Activated gamma-delta T cell (primary cell): ENCODE measurements around the gene RTL10.

Experiments
- DNase-seq: peaks from one replicate; lab custom pipeline; 2025; lab: John Stamatoyannopoulos, UW

RTL10 gene

DNA sequence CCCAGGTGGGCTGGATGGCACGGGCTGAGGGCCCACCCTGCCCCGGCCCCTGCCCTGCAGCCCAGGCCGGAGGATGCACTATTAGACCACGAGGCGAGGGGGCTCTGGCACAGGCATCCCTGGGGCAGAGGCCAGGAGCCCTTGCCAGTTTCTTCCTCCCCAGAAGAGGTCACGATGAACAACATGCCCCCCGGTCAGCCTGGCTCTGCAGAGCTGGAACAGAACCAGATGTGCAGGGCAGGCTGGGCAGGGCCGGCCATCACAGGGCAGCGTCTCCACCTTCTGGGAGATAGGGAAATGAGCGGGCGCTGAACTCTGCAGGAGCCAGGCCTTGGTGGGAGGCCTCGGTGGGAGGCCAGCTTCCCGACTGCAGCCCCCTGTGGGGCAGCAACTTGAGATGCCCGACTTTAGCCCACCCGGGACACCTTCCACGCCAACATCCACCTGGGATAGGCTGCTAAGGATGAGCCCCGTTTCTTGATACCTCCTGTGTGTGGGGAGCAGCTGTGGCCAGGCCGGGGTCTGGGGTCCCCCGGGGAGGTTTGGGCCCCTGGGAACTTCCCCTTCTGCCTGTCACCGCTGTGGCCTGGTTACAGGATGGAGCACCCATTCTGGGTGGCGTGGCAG lies 21.8 kb upstream of the RTL10 start:
- no peak for DNase-seq

DNA sequence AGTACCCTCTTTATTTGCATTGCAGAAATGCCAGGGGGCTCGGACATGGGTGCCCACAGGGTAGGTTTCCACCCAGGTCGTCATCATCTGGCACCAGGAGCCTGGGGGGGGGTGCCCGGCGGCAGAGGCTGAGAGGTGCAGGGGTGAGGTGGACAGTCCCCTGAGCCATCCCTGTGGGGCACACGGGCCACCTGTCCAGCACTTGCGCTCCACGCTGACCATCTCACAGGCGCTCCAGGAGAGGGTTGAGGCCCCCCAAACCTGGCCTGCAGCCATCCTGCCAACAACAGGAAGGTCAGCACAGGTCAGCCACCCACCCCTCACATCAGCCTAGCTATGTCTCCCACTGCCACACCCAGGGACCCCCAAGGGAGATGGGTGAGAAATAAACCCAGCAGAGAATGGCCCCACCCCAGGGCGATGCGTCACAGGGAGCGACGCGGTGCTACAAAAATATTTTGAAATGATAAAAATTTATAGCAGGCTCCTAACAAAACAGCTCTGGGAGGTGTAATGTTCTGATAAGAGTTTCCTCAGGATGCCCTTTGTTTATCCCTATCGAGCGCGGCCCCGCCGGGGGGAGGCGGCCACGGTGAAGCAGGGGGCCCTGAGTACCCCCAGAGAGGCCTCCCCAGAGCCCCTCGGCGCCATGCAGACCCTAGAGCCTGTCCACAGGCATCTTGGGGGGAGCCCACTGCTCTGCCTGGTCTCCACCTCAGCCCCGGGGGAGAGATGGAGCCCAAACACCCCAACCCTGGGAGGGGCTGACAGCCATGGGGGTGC lies 21.0 kb upstream of the RTL10 start:
- no peak for DNase-seq

DNA sequence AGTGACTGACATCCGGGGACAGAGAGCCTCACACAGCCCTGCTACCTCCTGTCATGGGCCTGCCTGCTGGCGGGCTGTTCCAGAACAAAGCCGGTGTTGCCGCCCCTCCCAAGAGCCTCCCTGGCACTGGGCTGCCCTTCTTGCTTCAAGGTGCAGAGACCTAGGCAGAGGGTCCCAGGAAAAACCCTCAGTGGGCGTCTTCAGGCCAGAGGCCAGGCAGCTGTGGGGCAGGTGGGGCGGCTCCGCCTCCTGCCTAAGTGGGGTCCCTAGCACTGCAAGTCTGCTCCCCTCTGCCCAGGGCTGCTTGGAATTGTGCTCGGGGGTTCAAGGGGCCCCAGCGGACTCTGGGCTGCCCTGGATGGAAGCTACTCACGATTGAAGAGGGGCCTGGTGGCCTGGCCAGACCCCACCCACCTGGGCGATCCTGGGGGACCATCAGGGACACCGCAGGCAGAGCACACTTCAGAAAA lies 20.4 kb upstream of the RTL10 start:
- DNase-seq = no peak

DNA sequence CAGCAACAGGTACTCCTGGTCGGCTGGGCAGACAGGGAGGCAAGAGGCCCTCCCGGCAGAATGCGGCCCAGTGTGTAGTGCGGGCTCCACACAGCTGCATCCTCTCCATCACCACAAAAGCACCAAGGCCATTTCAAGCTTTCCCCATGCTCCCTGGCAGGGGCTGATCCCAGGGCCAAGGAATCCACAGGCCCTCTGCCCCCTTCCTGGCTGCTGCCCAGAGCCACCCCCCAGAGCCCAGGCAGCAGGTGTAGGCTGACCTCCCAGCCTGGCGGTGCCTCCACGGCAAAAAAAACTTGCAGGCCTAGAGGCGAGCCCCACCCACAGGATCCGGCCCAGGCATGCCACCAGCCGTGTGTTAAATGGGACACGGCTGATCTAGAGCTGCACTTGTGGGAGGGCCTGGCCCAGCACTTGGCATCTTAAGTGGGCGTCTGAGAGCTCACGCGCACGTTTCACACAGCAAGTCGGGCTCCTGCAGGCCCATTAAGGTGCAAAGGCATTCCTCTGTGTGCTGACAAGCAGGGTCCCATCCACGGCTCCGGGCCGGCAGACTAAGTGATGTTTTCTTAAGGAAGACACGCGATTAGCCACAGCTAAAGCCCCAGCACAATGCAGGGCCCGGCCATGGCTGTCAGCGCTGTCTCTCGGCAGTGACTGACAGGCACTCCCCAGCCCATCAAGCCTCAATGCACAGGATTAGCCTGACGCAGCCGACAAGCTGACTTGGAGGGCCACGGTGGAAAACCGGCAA lies 19.8 kb upstream of the RTL10 start:
- DNase-seq = no peak

DNA sequence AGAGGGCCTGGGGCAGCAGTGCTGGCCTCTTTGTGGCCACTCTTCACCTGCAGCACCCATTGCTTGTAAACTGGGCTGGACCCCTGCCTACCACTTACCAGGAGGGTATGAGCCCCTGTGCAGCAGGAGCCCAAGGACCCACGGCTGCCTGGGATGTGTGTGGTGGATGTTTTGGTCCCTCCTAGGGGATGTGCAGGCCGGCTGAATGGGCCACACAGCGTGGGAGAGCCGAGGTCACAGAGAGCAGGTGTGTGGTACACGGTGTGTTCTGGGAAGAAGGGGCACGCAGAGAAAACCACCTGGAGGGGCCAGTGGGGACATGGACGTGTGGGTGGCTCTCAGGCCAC lies 19.3 kb upstream of the RTL10 start:
- DNase-seq = no peak

DNA sequence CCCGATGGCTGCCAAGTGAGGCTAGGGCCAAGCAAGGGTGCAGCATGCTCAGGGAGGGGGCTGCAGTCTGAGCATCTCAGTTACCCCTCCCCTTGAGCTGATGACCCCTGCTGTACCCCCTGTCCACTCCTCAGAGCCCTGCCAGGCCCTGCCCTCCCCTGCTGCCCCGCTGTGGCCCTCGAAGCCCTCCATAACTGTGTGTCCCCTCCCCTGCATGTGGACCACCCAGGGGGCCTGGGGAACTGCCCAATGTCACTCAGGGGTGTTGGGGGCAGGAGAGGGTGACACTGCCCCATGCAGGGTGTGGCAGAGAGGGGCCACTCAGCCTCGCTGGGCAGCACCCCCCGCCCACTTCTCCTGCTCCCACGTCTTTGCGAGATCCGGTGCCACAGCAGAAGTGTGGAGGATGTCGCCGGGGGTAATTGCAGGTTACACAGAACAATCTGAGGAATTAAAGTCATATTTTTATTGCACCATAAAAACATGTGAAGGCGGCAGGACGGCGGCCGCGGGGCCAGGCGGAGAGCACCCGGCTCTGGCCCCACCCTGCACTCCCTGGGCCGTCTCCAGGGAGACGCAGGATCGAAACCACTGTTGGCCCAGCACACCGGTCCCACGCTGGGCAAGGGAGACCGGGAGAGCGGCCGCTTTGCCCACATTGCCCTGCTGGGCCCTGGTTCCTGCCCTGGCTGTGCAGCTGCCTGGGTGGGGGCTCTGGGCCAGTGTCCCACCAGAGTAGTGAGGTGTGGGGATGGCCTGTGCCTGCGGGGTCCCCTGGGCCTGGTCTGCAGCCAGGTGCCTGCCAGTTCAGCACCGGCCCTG lies 18.7 kb upstream of the RTL10 start:
- DNase-seq = no peak

DNA sequence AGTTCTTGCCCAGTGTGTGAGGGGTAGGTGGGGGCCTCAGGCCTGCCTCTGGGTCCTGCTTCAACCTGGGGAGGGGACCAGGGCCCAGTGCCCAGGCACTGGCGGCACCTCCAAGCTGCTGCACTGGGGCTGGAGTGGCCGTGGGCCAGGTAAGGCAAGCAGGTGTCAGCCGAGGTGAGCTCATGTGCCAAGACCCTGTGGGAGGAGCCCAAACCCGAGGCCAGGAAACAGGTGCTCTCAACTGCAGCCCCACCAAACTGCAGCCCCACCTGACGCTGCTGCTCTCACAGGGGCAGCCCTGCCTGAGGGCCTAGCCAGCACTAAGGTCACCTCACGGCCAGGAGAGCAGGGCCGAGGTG lies 18.1 kb upstream of the RTL10 start:
- no peak for DNase-seq

DNA sequence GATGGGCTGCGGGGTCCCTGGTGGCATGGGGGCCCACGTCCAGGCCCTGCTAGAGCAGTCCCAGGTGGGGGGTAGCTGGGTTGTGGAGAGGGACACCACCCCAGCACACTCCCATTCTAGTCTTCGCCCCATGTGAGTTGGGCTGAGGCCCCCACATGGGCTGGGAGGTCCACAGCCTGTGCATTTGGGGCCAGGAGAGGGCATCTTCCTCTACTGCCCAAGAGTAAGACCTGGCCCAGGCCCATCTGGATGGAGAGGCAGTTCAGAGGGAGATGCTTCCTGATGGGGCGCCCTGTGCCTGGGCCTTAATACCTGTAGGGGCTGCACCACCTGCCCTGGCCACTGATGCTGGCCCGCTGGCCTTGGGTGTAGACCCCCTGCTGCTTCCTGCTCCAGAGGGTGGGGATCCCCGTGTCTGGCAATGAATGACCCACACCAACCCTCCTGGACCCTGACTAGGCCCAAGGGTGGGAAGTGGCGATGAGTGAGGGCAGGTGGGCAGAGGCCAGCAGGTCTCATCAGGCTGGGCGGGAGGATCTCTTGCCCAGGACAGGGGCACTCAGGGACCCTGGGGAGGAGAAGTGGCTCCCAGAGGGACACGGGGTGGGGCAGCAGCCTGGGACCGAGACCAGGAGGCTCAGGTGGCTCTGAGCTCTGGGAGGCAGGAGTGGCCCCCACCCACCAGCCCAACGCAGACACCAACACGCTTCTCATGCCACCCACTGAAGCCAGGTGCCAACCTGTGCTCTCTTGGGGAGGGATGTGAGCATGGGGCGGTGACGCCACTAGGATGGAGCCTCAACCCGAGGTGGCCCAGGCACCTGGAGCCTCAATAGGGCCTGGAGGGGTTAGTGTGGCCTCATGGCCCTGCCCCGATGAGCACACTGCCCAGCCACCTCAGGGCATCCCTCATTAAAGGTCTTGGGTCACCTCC lies 17.4 kb upstream of the RTL10 start:
- DNase-seq = no peak

DNA sequence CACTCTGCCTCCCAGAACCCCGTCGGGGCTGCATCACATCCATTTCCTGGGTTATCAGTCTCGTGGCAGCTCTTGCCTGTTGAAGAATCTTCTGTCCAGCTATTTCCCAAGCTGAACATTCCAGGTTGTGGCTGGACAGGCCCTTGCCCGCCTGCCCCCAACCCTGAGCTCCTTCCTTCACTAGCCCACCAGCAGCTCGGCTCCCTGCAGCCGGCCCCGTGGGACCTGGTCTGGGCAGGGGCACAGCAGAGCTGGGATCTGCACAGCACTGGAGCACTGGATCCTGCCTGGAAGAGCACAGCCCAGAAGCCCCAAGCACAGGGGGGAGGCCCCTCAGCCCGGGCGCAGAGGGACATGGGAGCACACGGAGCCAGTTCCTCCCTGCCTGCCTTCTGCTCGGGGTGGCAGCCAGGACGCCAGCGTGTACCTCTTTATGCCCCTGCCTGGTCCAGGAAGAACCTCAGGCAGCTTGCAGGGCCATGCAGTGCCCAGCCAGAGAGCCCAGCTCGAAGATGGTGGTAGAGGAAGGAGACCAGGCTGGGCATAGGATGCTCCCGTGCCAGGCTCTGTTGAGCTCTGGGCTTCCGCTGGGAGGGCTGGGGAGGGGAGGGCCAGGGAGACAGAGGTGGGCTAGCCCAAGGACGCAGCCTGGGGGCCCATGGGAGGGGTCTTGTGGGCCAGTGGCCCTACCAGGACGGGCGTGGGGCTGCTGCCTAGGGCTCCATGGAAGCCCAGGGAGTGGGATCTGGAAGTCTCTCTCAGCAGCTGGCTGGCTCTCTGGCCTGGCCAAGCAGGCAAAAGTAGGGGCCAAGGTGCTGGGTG lies 16.6 kb upstream of the RTL10 start:
- no peak for DNase-seq

DNA sequence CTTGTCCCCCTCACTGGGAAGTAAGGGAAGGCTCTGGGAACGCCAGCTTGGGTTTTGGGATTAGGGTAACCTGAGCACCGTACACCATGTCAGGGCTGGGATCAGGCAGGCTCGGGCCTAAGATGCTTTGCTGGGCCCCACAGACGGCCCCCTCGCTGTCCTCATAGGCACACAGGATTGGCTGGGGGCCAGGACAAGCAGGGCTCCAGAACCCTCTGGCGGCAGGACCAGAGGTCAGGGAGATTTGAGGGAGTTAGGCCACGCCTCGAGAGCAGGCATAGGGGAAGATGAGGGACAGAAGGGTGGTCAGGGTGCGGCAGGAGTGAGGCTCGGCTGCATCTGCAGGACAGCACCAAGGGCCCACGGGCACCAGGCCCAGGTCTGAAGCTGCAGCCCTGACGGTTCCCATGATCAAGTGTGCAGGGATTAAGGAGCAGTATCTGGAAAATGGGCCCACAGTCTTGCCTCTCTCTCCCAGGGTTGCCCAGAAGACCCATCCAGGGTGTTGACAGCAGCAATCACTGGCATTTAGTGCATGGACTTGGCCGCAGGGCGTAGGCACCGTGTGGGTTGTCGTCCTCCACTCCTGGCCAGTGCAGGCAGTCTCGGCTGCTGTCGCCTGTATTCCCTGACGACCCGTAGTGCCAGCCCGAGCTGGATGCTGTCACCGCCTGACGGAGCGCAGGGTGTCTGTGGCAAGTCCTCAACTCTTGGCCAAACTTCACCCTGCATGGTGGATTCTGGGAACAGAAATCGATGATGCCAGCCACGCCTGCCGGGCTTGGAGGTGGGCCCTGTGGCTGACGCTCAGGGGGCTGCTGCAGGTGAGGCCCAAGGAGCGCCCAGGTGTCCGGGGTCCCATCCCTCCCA lies 15.7 kb upstream of the RTL10 start:
- DNase-seq = no peak

DNA sequence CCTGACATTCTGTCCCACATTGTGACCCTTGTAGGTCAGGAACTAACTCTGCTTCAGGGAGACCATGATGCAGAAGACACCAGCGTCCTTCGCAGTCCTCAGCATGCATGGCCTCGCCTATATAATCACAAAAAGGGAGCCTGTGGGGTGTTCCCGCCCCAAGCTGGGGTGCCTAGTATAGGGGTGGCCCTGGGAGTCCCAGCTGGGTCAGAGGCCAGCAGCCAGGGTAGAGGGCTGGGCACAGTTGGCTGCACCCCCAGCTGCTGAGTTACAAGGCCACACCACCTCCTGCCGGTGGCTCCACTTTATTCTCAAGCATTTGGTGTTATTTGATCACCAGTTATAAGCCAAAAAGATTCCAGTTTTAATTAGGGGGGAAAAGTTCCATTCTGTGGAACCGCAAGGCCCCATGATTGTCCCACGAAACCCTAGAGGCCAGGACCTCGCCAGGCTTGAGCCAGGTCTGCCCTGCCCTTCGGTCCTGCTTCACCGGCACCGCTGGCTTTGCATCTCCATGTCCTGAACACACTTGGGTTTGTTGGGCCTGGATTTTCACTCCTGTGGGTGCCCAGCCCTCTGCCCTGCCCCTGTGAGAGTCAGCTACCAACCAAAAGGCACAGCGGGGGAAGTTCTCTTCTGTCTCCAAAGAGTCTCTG lies 15.0 kb upstream of the RTL10 start:
- DNase-seq = no peak

DNA sequence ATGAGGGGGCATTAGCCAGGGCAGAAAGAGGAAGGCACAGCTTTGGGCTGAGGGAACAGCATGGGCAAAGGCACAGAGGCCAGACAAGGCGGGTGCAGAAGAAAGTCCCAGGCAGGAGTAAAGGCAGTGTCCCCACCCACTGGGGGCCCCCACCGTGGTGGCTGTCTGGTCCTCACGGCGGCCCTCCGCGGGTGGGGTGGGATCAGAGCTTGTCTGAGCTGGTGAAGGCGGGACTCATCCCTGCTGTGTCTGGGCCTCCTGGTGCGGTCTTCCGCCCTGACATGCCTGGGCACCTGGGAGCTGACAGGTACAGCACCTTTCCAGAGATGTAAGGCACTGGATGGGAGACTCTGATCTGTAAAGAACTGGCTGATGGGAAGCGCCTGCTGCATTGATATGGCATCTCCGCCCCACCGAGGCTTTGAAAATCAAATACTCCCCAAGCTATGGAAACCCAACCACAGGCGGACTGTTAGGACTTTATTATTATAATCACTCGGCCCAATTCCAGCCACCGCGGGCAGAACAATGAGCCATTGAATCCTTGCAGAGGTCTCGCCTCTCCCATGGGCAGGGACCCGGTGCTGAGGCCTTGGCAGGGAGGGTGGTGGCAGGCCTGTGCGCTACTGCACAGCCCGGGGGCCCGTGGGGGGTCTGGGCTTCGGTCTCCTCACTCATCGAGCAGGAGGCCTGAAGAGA lies 14.2 kb upstream of the RTL10 start:
- no peak for DNase-seq

DNA sequence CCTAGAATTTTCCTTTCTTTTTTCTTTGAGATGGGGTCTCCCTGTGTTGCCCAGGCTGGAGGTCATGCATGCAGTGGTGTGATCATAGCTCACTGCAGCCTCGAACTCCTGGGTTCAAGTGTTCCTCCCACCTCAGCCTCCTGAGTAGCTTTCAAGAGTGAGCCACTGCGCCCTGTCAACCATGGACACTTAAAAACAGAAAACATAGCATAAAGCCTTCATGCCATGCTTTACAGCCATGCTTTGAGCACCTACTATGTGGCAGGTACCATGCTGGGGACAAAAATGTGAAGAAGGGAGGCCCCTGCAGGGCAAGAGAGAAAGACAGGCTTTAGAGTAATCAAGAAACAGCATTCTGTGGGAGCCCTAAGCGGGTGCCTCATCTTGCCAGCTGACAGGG lies 13.7 kb upstream of the RTL10 start:
- DNase-seq = no peak

DNA sequence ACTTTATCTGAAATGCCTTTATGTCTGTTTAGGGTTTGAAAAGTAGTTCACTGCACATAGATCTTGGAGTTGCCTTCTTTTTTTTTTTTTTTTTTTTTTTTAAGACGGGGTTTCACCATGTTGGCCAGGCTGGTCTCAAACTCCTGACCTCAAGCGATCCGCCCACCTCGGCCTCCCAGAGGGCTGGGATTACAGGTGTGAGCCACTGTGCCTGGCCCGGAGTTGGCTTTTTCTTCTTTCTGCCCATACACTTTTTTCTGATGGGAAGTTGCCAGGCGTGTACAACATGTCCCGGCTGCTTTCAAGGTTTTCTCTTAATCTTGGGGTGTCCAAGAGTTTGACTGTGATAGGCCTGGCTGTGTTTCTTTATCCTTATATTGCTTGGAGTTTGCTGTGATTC lies 12.9 kb upstream of the RTL10 start:
- DNase-seq = no peak

DNA sequence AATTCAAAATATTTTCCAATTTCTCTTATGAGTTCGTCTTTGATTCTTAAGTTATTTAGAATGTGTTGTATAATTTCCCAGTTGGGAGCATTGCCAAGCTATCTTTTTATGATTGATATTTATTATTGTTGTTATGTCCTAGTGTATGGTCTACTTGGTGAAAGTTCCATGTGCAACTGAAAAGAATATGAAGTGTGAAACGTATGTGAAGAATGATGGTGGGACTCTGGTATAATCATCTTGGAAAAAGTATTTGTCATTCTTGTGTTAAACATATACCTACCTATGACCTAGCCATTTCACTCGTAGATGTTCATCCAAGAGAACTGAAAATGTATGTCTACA lies 12.0 kb upstream of the RTL10 start:
- DNase-seq = no peak

DNA sequence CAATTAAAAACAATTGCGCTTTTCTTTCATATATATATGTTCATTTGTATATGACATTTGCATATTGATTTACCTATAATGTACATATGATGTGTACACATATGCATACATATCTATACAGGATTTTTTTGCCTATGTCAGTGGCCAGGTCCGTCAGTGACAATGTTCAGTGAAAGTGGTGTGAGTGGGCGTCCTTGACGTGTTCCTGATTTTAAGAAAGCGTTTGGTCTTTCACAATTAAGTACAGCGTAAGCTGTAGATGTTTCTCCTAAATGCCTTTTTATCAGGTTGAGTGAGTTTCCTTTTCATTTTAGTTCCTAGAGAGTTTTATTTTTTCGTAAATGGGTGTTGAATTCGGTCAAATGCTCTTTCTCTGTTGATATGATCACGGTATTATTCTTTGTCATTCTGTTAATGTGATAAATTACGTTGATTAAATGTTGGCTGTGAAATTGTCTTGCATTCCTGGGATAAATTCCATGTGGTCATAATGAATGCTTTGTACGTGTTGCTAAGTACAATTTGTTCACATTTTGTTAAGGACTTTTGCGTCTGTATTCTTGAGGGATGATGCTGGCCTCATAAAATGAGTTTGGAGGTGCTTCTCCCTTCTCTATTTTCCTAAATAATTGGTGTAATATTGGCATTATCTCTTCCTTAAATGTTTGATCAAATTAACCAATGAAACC lies 10.6 kb upstream of the RTL10 start:
- DNase-seq = no peak

DNA sequence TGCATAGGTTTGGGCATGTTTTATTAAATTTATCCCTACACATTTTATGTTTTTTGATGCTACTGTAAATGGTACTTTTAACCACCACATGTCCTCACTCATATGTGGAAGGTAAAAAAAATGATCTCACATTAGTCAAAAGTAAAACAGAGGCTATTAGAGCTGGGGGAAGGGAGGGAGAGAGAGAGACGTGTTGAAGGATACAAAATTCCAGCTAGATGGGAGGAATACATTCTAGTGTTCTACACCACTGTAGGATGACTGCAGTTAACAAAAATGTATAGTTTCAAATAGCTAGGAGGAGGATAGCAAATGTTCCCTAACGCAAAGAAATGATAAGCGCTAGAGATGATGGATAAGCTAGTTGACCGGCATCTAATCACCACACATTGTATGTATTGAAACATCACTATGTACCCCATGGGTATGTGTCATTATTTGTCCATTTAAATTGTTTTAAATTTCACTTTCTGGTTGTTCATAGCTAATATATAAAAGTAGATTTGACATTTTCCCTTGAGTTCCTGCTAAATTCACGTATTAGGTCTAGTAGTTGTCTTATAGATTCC lies 9.9 kb upstream of the RTL10 start:
- no peak for DNase-seq
